ENCODE data around the gene WNT5B. TPM values are rescaled to one million over a fixed set of nuclear protein-coding genes. Genes with fewer than 3 reads are reported as not detected.

The WNT5B gene
- total and polyA plus RNA-seq, 9 of the 15 experiments (the other 6 are each of a cell fraction or from before 2014, with no cell fraction given), result 0.42 to 16.8 (median 5.4) TPM

- TF ChIP-seq ZNF609 (CRISPR knock-in tag; IDR thresholded peaks at IDR 0.05; ENCODE audit: borderline replicate concordance), result no peak
- TF ChIP-seq GABPA (tag; conservative IDR thresholded peaks at IDR 0.05; ENCODE audit: low read depth), result peak; percentile 92
- peak; percentile 79 for TF ChIP-seq TCF7L2 (IDR thresholded peaks at IDR 0.05; ENCODE audit: low read depth, low read length)
- no peak for TF ChIP-seq GTF2E2 (tag; IDR thresholded peaks at IDR 0.05)
- peak in 1 of 2 experiments; percentile 13 for TF ChIP-seq E2F6 (IDR thresholded peaks at IDR 0.05; ENCODE audit: borderline replicate concordance in 1 of 2, extremely low read depth in 1 of 2, insufficient read depth in 1 of 2, insufficient read length in 1 of 2, low read depth in 1 of 2, low read length in 1 of 2, poor library complexity in 1 of 2, severe bottlenecking in 1 of 2)
- TF ChIP-seq KDM4B (IDR thresholded peaks at IDR 0.05; ENCODE audit: borderline replicate concordance in 2 of 2, low read depth in 1 of 2), result no peak
- no peak for TF ChIP-seq ZNF586 (CRISPR knock-in tag; conservative IDR thresholded peaks at IDR 0.05)
- TF ChIP-seq ID3 (CRISPR knock-in tag; IDR thresholded peaks at IDR 0.05), result no peak
- no peak for TF ChIP-seq ID3 (tag; IDR thresholded peaks at IDR 0.05)
- 0 out of 2 replicates have a peak, but pooled peaks have one; percentile 30 for TF ChIP-seq RAD51 (IDR thresholded peaks at IDR 0.05; ENCODE audit: borderline replicate concordance, low read depth)
- TF ChIP-seq ZNF639 (CRISPR knock-in tag; conservative IDR thresholded peaks at IDR 0.05 in 1 of 2, IDR thresholded peaks at IDR 0.05 in 1 of 2), result peak in 1 of 2 experiments; percentile 98; a peak in 2 of 4 replicates
- no peak for TF ChIP-seq ZNF253 (CRISPR knock-in tag; conservative IDR thresholded peaks at IDR 0.05)
- no peak for TF ChIP-seq SMARCA5 (IDR thresholded peaks at IDR 0.05)
- peak; percentile 71 for TF ChIP-seq USF1 (CRISPR knock-in tag; IDR thresholded peaks at IDR 0.05)
- TF ChIP-seq TFAP4 (CRISPR knock-in tag; IDR thresholded peaks at IDR 0.05; ENCODE audit: borderline replicate concordance), result peak; percentile 77; the same call in 1 of the 2 replicates
These were observed 34.6 kb upstream of the WNT5B start, which contains the start of gene FBXL14 (continued) for GRCh38 chr12:1594261-1595025.

All from K562 (cell line).